ENCODE measurements around the gene KDM1B. TPM values are rescaled to one million over a fixed set of nuclear protein-coding genes. Genes with fewer than 3 reads are reported as not detected.

KDM1B gene
- total and polyA plus RNA-seq, 9 donors: 4.7 to 21.7 (median 13.7) TPM

DNA sequence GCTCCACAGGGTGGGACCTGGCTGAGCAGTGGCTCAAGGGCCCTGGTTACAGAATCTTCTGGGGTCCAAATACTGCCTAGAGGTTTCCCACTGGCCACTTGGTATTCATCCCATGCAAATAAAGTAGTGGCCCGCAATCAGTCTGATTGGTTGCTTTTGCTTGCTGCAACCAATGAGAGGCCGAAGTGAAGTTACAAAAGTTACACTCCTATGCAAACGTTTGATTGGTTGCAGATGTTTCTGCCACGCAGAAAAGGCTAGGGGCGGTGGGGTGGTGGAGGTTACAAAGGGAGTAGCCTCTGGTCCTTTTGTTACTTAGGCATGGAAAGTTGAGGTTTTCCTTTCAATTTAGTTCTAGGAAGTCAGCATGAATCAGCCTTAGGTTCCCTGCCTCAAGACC, 29.1 kb upstream of the KDM1B start:
- WGBS, 3 donors: 37 to 49% (median 48%) methylated on average over 5 of the region's 5 CpGs
- TF ChIP-seq EP300 (IDR thresholded peaks at IDR 0.05) (no peak), POLR2A (IDR thresholded peaks at IDR 0.05) (no peak)
- TF ChIP-seq, protein P1, sequence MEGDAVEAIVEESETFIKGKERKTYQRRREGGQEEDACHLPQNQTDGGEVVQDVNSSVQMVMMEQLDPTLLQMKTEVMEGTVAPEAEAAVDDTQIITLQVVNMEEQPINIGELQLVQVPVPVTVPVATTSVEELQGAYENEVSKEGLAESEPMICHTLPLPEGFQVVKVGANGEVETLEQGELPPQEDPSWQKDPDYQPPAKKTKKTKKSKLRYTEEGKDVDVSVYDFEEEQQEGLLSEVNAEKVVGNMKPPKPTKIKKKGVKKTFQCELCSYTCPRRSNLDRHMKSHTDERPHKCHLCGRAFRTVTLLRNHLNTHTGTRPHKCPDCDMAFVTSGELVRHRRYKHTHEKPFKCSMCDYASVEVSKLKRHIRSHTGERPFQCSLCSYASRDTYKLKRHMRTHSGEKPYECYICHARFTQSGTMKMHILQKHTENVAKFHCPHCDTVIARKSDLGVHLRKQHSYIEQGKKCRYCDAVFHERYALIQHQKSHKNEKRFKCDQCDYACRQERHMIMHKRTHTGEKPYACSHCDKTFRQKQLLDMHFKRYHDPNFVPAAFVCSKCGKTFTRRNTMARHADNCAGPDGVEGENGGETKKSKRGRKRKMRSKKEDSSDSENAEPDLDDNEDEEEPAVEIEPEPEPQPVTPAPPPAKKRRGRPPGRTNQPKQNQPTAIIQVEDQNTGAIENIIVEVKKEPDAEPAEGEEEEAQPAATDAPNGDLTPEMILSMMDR (IDR thresholded peaks at IDR 0.05): no peak
- H3K9me3 ChIP-seq: no peaks in the 10 kb centered on the region

DNA sequence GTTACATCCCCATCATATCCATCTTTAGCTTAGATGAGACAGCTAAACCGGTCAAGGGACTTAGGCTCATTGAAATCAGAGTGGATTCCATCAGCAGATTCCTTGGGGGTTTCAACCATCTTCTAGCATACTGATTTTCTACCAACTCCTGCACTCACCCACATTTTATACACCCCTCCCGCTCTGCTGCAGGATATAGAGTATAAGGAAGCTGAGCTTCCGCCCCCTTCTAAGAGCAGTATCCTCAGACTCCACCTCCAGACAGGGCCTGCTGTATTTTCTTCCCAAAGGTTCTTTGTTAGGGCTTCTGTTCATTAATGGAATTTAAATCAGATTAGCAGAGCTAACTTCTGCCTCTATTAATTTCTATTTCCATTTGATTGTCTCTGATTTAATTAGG, 22.9 kb upstream of the KDM1B start:
- H3K27ac ChIP-seq: no peak overlapping the region
- intact Hi-C loops (cut with DNase I): no loop called here
- DNase-seq: no peak
- TF ChIP-seq POLR2A (IDR thresholded peaks at IDR 0.05) (no peak), EP300 (IDR thresholded peaks at IDR 0.05) (no peak)
- TF ChIP-seq, protein P1 (IDR thresholded peaks at IDR 0.05): no peak
- no peaks in the 10 kb centered on the region for H3K4me1 ChIP-seq (ENCODE audit: insufficient read depth)
- H3K4me3 ChIP-seq: no peak overlapping the region
- no peaks in the 10 kb centered on the region for H3K36me3 ChIP-seq
- 92 to 98% (median 97%) methylated on average over 3 of the region's 3 CpGs for WGBS, 3 donors
- no peaks in the 10 kb centered on the region for H3K9me3 ChIP-seq
- no peaks in the 10 kb centered on the region for H3K27me3 ChIP-seq

More for the DNA sequence above, 29.1 kb upstream of the KDM1B start:
- H3K27me3 ChIP-seq: no peaks in the 10 kb centered on the region
- no peaks in the 10 kb centered on the region for H3K36me3 ChIP-seq
- peaks cover 3% of the 10 kb centered on the region for H3K4me1 ChIP-seq (ENCODE audit: insufficient read depth)
- intact Hi-C loops (cut with DNase I): loop anchor here in 1 of 4 donors (10.0 kb wide), 2 partner anchors 301 to 971 kb away; no protein-coding TSS in a partner anchor
- DNase-seq: no peak
- no peak overlapping the region for H3K4me3 ChIP-seq
- H3K27ac ChIP-seq: no peak overlapping the region

DNA sequence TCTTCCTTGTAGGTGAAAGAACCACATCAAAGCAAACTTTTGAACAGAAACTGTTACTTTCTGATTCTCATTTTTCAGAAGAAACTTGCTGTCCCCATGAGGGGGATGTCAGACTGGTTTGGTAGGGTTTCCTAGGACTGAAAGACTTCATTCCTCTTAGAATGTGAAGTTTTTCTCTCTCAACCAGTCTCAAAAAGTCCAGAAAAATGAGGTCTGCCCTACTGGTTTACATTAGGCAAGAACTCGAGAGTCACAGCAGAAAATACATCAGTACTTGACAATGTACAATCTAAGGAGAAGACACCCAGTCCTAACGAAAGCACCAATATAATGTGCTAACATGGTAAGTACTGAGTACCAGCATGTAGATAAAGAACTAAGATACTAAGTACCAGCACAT, 20.1 kb upstream of the KDM1B start:
- no peak overlapping the region for H3K27ac ChIP-seq
- no peak overlapping the region for H3K4me3 ChIP-seq
- no peak for DNase-seq
- TF ChIP-seq EP300 (IDR thresholded peaks at IDR 0.05) (no peak), POLR2A (IDR thresholded peaks at IDR 0.05) (no peak)
- H3K36me3 ChIP-seq: no peaks in the 10 kb centered on the region
- intact Hi-C loops (cut with DNase I): no loop called here
- no peaks in the 10 kb centered on the region for H3K9me3 ChIP-seq
- no peaks in the 10 kb centered on the region for H3K4me1 ChIP-seq (ENCODE audit: insufficient read depth)
- no peaks in the 10 kb centered on the region for H3K27me3 ChIP-seq
- 96% methylated on average over 2 of the region's 2 CpGs for WGBS, 3 donors

DNA sequence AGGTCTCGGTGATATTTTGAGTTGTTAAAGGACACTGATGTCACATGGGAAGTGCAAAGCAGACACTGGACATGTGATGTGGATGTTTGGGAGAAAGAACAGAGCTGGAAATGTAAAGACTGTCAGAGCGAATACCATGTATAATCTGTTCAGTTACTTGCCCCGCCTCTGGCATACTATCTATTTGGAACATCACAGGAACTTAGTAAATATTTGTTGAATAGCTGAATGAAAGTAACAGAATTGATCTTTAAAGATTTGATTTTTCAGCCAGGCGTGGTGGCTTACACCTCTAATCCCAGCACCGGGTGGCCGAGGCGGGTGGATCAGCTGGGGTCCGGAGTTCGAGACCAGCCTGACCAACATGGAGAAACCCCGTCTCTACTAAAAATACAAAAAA, 19.0 kb upstream of the KDM1B start:
- H3K4me3 ChIP-seq: no peak overlapping the region
- intact Hi-C loops (cut with DNase I): no loop called here
- WGBS, 3 donors: 95 to 96% (median 95%) methylated on average over 10 of the region's 10 CpGs
- TF ChIP-seq, protein P1 (IDR thresholded peaks at IDR 0.05): no peak
- no peak for TF ChIP-seq POLR2A (IDR thresholded peaks at IDR 0.05)
- no peak overlapping the region for H3K27ac ChIP-seq
- no peaks in the 10 kb centered on the region for H3K27me3 ChIP-seq
- no peak for DNase-seq
- H3K36me3 ChIP-seq: no peaks in the 10 kb centered on the region
- no peaks in the 10 kb centered on the region for H3K4me1 ChIP-seq (ENCODE audit: insufficient read depth)
- no peaks in the 10 kb centered on the region for H3K9me3 ChIP-seq

DNA sequence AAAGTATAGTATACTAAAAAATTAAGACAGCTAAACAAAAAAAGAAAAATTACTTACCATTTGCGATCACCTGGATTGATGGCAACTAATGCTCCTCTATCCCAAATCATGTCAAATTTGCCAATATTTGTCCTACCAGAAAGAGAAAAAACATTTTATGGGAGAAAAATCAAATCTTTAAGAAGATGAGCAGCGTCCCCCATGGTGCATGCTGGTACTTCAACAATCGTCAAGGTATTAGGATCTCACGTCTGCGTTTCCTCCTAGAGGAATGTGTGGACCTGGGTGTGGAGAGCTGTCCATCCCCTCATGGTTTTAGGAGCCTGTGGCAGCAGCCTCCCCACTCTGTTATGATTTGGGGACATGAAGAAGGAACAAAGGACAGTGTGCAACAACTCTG, 16.3 kb upstream of the KDM1B start:
- Histone ChIP-seq H3K36me3 (no peaks in the 10 kb centered on the region), H3K27ac (no peak overlapping the region), H3K27me3 (no peaks in the 10 kb centered on the region), H3K4me3 (no peak overlapping the region), H3K4me1 (ENCODE audit: insufficient read depth) (no peaks in the 10 kb centered on the region), H3K9me3 (no peaks in the 10 kb centered on the region)
- WGBS, 3 donors: 89 to 94% (median 91%) methylated on average over 5 of the region's 5 CpGs
- TF ChIP-seq, protein P1 (IDR thresholded peaks at IDR 0.05): no peak
- no peak for TF ChIP-seq EP300 (IDR thresholded peaks at IDR 0.05)
- TF ChIP-seq POLR2A (IDR thresholded peaks at IDR 0.05): no peak
- intact Hi-C loops (cut with DNase I): no loop called here
- no peak for DNase-seq

All from ovary (tissue), 9 donors.